ENCODE measurements around the gene PEX1.
"Not testable (repeated sequence)": the region's sequence is repeated elsewhere in the genome, so short reads cannot be mapped to it uniquely, and the experiment has no call there.

DNA sequence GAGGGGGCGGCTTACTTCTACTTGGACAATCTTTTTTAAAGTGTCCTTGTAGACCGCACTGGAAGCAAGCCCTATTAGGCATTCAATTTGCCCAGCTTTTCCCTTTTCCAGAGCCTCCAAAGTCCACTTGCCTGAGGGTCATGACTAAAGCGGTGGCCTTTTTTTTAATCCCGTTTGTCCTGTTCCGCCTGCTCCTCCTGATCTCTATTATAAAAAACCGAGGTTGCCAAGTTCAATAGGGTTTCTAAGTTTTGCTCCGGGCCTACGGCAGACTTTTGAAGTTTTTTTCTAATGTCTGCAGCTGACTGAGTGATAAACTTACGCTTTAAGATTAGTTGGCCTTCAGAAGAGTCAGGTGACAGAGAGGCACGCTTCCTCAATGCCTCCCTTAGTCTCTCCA lies 54.3 kb downstream of the PEX1 start:
- not testable (repeated sequence) for TF ChIP-seq ZBTB1 (tag by site-specific recombination; IDR thresholded peaks at IDR 0.05); ZNF121 (tag by site-specific recombination; IDR thresholded peaks at IDR 0.05); ZFP41 (tag by site-specific recombination; IDR thresholded peaks at IDR 0.05; ENCODE audit: borderline replicate concordance); ZNF274 (IDR thresholded peaks at IDR 0.05; ENCODE audit: low read length); ZNF274 (tag by site-specific recombination; IDR thresholded peaks at IDR 0.05; ENCODE audit: borderline replicate concordance); ATF2 (tag by site-specific recombination; IDR thresholded peaks at IDR 0.05; ENCODE audit: low read depth); ZNF394 (tag by site-specific recombination; IDR thresholded peaks at IDR 0.05; ENCODE audit: borderline replicate concordance); SETDB1 (IDR thresholded peaks at IDR 0.05; ENCODE audit: insufficient read length, low read length); ZNF350 (tag by site-specific recombination; IDR thresholded peaks at IDR 0.05); ZNF530 (tag by site-specific recombination; IDR thresholded peaks at IDR 0.05; ENCODE audit: low read depth); HOXC10 (CRISPR knock-in tag; IDR thresholded peaks at IDR 0.05); ZNF24 (tag by site-specific recombination; IDR thresholded peaks at IDR 0.05)
- TF ChIP-seq, protein P1, sequence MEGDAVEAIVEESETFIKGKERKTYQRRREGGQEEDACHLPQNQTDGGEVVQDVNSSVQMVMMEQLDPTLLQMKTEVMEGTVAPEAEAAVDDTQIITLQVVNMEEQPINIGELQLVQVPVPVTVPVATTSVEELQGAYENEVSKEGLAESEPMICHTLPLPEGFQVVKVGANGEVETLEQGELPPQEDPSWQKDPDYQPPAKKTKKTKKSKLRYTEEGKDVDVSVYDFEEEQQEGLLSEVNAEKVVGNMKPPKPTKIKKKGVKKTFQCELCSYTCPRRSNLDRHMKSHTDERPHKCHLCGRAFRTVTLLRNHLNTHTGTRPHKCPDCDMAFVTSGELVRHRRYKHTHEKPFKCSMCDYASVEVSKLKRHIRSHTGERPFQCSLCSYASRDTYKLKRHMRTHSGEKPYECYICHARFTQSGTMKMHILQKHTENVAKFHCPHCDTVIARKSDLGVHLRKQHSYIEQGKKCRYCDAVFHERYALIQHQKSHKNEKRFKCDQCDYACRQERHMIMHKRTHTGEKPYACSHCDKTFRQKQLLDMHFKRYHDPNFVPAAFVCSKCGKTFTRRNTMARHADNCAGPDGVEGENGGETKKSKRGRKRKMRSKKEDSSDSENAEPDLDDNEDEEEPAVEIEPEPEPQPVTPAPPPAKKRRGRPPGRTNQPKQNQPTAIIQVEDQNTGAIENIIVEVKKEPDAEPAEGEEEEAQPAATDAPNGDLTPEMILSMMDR (tag by site-specific recombination; IDR thresholded peaks at IDR 0.05) = not testable (repeated sequence)
- TF ChIP-seq, protein P2, sequence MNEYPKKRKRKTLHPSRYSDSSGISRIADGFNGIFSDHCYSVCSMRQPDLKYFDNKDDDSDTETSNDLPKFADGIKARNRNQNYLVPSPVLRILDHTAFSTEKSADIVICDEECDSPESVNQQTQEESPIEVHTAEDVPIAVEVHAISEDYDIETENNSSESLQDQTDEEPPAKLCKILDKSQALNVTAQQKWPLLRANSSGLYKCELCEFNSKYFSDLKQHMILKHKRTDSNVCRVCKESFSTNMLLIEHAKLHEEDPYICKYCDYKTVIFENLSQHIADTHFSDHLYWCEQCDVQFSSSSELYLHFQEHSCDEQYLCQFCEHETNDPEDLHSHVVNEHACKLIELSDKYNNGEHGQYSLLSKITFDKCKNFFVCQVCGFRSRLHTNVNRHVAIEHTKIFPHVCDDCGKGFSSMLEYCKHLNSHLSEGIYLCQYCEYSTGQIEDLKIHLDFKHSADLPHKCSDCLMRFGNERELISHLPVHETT (tag by site-specific recombination; IDR thresholded peaks at IDR 0.05) = not testable (repeated sequence)
- TF ChIP-seq, protein P3, sequence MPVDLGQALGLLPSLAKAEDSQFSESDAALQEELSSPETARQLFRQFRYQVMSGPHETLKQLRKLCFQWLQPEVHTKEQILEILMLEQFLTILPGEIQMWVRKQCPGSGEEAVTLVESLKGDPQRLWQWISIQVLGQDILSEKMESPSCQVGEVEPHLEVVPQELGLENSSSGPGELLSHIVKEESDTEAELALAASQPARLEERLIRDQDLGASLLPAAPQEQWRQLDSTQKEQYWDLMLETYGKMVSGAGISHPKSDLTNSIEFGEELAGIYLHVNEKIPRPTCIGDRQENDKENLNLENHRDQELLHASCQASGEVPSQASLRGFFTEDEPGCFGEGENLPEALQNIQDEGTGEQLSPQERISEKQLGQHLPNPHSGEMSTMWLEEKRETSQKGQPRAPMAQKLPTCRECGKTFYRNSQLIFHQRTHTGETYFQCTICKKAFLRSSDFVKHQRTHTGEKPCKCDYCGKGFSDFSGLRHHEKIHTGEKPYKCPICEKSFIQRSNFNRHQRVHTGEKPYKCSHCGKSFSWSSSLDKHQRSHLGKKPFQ (tag by site-specific recombination; IDR thresholded peaks at IDR 0.05) = not testable (repeated sequence)
